ENCODE measurements around the gene TPGS1.
A peak's percentile ranks its signal among the peaks of the same experiment; 100 is the strongest.

TPGS1 gene

GRCh38 chr19:519449-519865, 12.2 kb downstream of the TPGS1 start:
- Histone ChIP-seq H3K27ac (ENCODE audit: low read depth, low read length, poor library complexity, severe bottlenecking) (no peak overlapping the region), H2AFZ (ENCODE audit: low read length) (no peak overlapping the region), H3K4me1 (ENCODE audit: insufficient read depth, low read length, severe bottlenecking) (peaks cover 6% of the 10 kb centered on the region), H3K4me3 (ENCODE audit: low read depth, low read length, poor library complexity, severe bottlenecking) (no peak overlapping the region), H3F3A (ENCODE audit: insufficient read depth, low read length) (no peaks in the 10 kb centered on the region), H3K36me3 (ENCODE audit: insufficient read depth, low read length) (no peaks in the 10 kb centered on the region), H3K9me2 (ENCODE audit: low read depth, low read length) (no peaks in the 10 kb centered on the region), H3K27me3 (ENCODE audit: insufficient read depth, low read length) (no peaks in the 10 kb centered on the region), H4K20me1 (ENCODE audit: insufficient read depth, low read length) (no peaks in the 10 kb centered on the region), H3K79me2 (ENCODE audit: insufficient read depth, low read length) (no peaks in the 10 kb centered on the region), H3K9ac (ENCODE audit: low read length) (no peak overlapping the region), H3K9me3 (ENCODE audit: low read length) (no peaks in the 10 kb centered on the region), H3K4me2 (ENCODE audit: low read length) (no peak overlapping the region)
- no peak for TF ChIP-seq EZH2 (IDR thresholded peaks at IDR 0.05; ENCODE audit: borderline replicate concordance, low read length)
- TF ChIP-seq CTCF (IDR thresholded peaks at IDR 0.05; ENCODE audit: low read length) = no peak

GRCh38 chr19:522726-523125, 15.4 kb downstream of the TPGS1 start:
- no peaks in the 10 kb centered on the region for H3K27me3 ChIP-seq (ENCODE audit: insufficient read depth, low read length)
- H3K4me2 ChIP-seq (ENCODE audit: low read length) = peak overlapping the region; percentile 32; the same call in 1 of the 2 replicates
- H3K9me3 ChIP-seq (ENCODE audit: low read length) = no peaks in the 10 kb centered on the region
- TF ChIP-seq EZH2 (IDR thresholded peaks at IDR 0.05; ENCODE audit: borderline replicate concordance, low read length) = no peak
- no peak for TF ChIP-seq CTCF (IDR thresholded peaks at IDR 0.05; ENCODE audit: low read length)
- no peak overlapping the region for H3K9ac ChIP-seq (ENCODE audit: low read length)
- no peaks in the 10 kb centered on the region for H3K79me2 ChIP-seq (ENCODE audit: insufficient read depth, low read length)
- H4K20me1 ChIP-seq (ENCODE audit: insufficient read depth, low read length) = no peaks in the 10 kb centered on the region
- H3K9me2 ChIP-seq (ENCODE audit: low read depth, low read length) = no peaks in the 10 kb centered on the region
- H3K27ac ChIP-seq (ENCODE audit: low read depth, low read length, poor library complexity, severe bottlenecking) = no peak overlapping the region
- peak overlapping the region; percentile 31 for H3K4me3 ChIP-seq (ENCODE audit: low read depth, low read length, poor library complexity, severe bottlenecking)
- no peak overlapping the region for H2AFZ ChIP-seq (ENCODE audit: low read length)
- peaks cover 6% of the 10 kb centered on the region for H3K4me1 ChIP-seq (ENCODE audit: insufficient read depth, low read length, severe bottlenecking)
- no peaks in the 10 kb centered on the region for H3F3A ChIP-seq (ENCODE audit: insufficient read depth, low read length)
- H3K36me3 ChIP-seq (ENCODE audit: insufficient read depth, low read length) = no peaks in the 10 kb centered on the region

- Histone ChIP-seq H3K27ac (ENCODE audit: low read depth, low read length, poor library complexity, severe bottlenecking) (no peak overlapping the region), H3K9ac (ENCODE audit: low read length) (no peak overlapping the region), H2AFZ (ENCODE audit: low read length) (no peak overlapping the region), H3K4me3 (ENCODE audit: low read depth, low read length, poor library complexity, severe bottlenecking) (no peak overlapping the region), H3K9me2 (ENCODE audit: low read depth, low read length) (no peaks in the 10 kb centered on the region), H3K36me3 (ENCODE audit: insufficient read depth, low read length) (no peaks in the 10 kb centered on the region), H3F3A (ENCODE audit: insufficient read depth, low read length) (no peaks in the 10 kb centered on the region), H3K4me1 (ENCODE audit: insufficient read depth, low read length, severe bottlenecking) (peaks cover 6% of the 10 kb centered on the region), H4K20me1 (ENCODE audit: insufficient read depth, low read length) (no peaks in the 10 kb centered on the region), H3K27me3 (ENCODE audit: insufficient read depth, low read length) (no peaks in the 10 kb centered on the region), H3K4me2 (ENCODE audit: low read length) (no peak overlapping the region; the same call in 1 of the 2 replicates), H3K79me2 (ENCODE audit: insufficient read depth, low read length) (no peaks in the 10 kb centered on the region), H3K9me3 (ENCODE audit: low read length) (no peaks in the 10 kb centered on the region)
- TF ChIP-seq EZH2 (IDR thresholded peaks at IDR 0.05; ENCODE audit: borderline replicate concordance, low read length) = no peak
- no peak for TF ChIP-seq CTCF (IDR thresholded peaks at IDR 0.05; ENCODE audit: low read length)
Measured at GRCh38 chr19:524062-524674, 16.9 kb downstream of the TPGS1 start.

All from OCI-LY1 (cell line).